K562 treated with DMSO at 1 percent for 24 hours (cell line): Measurements from ENCODE around the gene FAM47C. TPM values are rescaled to one million over a fixed set of nuclear protein-coding genes. Genes with fewer than 3 reads are reported as not detected.

Experiments used
- total RNA-seq: library from RNA; unstranded; fragments of 300-600 nt; gene quantifications from 2 replicates; pipeline ENCODE4 v1.2.3, GENCODE V29; 2022; ENCODE audit warnings: low read depth; ENCODE audit not compliant: insufficient read depth

FAM47C gene
- not detected in 2 replicates for total RNA-seq

GRCh38 chrX:37008182-37008581 lies at the start of gene FAM47C:
TSS of gene FAM47C (plus strand) at chrX:37008366. CDS start at chrX:37008411, 45 bp downstream.

